Activated naive CD4-positive, alpha-beta T cell treated with anti-CD3 and anti-CD28 coated beads for 36 hours (primary cell): ENCODE results near the gene CCDC88C. TPM values are rescaled to one million over a fixed set of nuclear protein-coding genes. Genes with fewer than 3 reads are reported as not detected.

ENCODE experiments used
- CTCF ChIA-PET: fragments of 350-600 bp; sonication (Branson Sonifier 250); formaldehyde crosslinking; loops from one replicate; lab custom pipeline; 2021; ENCODE audit warnings: antibody characterized with exemption; lab: Charles Lee
- DNase-seq: peaks from one replicate; pipeline ENCODE4 v3.0.0-alpha.2; 2020
- H3K27ac Mint-ChIP-seq: one replicate; pipeline ENCODE4 v1.8.0; 2021; ENCODE audit warnings: mild to moderate bottlenecking, mixed read lengths
- H3K27me3 Mint-ChIP-seq: one replicate; pipeline ENCODE4 v1.8.0; 2021; ENCODE audit warnings: low read depth, mixed read lengths
- H3K36me3 Mint-ChIP-seq: one replicate; pipeline ENCODE4 v1.8.0; 2021; ENCODE audit warnings: low read depth, mixed read lengths
- H3K4me1 Mint-ChIP-seq: one replicate; pipeline ENCODE4 v1.8.0; 2021; ENCODE audit warnings: low read depth, mixed read lengths
- H3K4me3 Mint-ChIP-seq: one replicate; pipeline ENCODE4 v1.8.0; 2021; ENCODE audit warnings: mild to moderate bottlenecking, moderate library complexity, mixed read lengths
- H3K9me3 Mint-ChIP-seq: one replicate; pipeline ENCODE4 v1.8.0; 2021; ENCODE audit warnings: mixed read lengths
- intact Hi-C: fragments of 100-400 bp; cut with micrococcal nuclease; formaldehyde crosslinking; loops from one replicate; pipeline ENCODE4 v1.15.1; 2023
- total RNA-seq, 2 experiments: library from RNA; stranded (reverse); gene quantifications; one replicate each; pipeline ENCODE4 v1.2.3, GENCODE V29; 2021

Gene CCDC88C
- total RNA-seq, 2 experiments from 2014 or later: 76.0 to 83.3 TPM

GRCh38 chr14:91396013-91396660 lies 21.5 kb downstream of the CCDC88C start:
- CTCF ChIA-PET: interaction anchor here (0.7 to 7.2 kb wide), 4 partner anchors 18 to 72 kb away, joined by 3 to 94 read pairs (median 6); partner anchors contain the start of gene CCDC88C
- Mint-ChIP-seq H3K4me3 (peak overlapping the region; percentile 64), H3K9me3 (no peaks in the 10 kb centered on the region), H3K27ac (peak overlapping the region; percentile 87), H3K36me3 (peaks cover 25% of the 10 kb centered on the region), H3K4me1 (peaks cover 93% of the 10 kb centered on the region), H3K27me3 (no peaks in the 10 kb centered on the region)
- peak; percentile 50 for DNase-seq
- intact Hi-C loops: no loop called here

GRCh38 chr14:91395466-91395865 lies 22.2 kb downstream of the CCDC88C start:
- H3K36me3 Mint-ChIP-seq: peaks cover 26% of the 10 kb centered on the region
- CTCF ChIA-PET: interaction anchor here (0.7 to 2.5 kb wide), 3 partner anchors 20 to 72 kb away, joined by 3 to 8 read pairs (median 3); no protein-coding TSS in a partner anchor
- intact Hi-C loops: no loop called here

GRCh38 chr14:91394105-91395081 lies 23.2 kb downstream of the CCDC88C start:
- Mint-ChIP-seq H3K4me1 (peaks cover 96% of the 10 kb centered on the region), H3K27ac (peak overlapping the region; percentile 87), H3K36me3 (peaks cover 24% of the 10 kb centered on the region), H3K27me3 (no peaks in the 10 kb centered on the region), H3K4me3 (no peak overlapping the region), H3K9me3 (no peaks in the 10 kb centered on the region)
- CTCF ChIA-PET: interaction anchor here (0.6 to 1.1 kb wide), 2 partner anchors 29 to 44 kb away, joined by 3 read pairs; no protein-coding TSS in a partner anchor
- intact Hi-C loops: no loop called here
- no peak for DNase-seq

More at GRCh38 chr14:91395466-91395865, 22.2 kb downstream of the CCDC88C start:
- no peaks in the 10 kb centered on the region for H3K27me3 Mint-ChIP-seq
- DNase-seq: no peak
- no peaks in the 10 kb centered on the region for H3K9me3 Mint-ChIP-seq
- peak overlapping the region; percentile 30 for H3K4me3 Mint-ChIP-seq
- H3K4me1 Mint-ChIP-seq: peaks cover 95% of the 10 kb centered on the region
- peak overlapping the region; percentile 87 for H3K27ac Mint-ChIP-seq

GRCh38 chr14:91392623-91393303 lies 24.9 kb downstream of the CCDC88C start:
- H3K27ac Mint-ChIP-seq: peak overlapping the region; percentile 30

GRCh38 chr14:91390165-91390778 lies 27.3 kb downstream of the CCDC88C start:
- Mint-ChIP-seq H3K27ac (peak overlapping the region; percentile 82), H3K4me3 (no peak overlapping the region), H3K27me3 (no peaks in the 10 kb centered on the region), H3K36me3 (peaks cover 11% of the 10 kb centered on the region), H3K4me1 (peaks cover 91% of the 10 kb centered on the region), H3K9me3 (no peaks in the 10 kb centered on the region)
- DNase-seq: peak; percentile 46
- intact Hi-C loops: no loop called here
- CTCF ChIA-PET: interaction anchor here (1.4 to 2.2 kb wide), 2 partner anchors 26 kb away, joined by 8 to 16 read pairs; no protein-coding TSS in a partner anchor

More at GRCh38 chr14:91392623-91393303, 24.9 kb downstream of the CCDC88C start:
- intact Hi-C loops: no loop called here
- peaks cover 26% of the 10 kb centered on the region for H3K36me3 Mint-ChIP-seq
- H3K27me3 Mint-ChIP-seq: no peaks in the 10 kb centered on the region
- H3K4me1 Mint-ChIP-seq: peaks cover 98% of the 10 kb centered on the region
- no peak overlapping the region for H3K4me3 Mint-ChIP-seq
- DNase-seq: no peak
- CTCF ChIA-PET: interaction anchor here (1.6 to 2.2 kb wide), 2 partner anchors 23 to 69 kb away, joined by 6 to 16 read pairs; no protein-coding TSS in a partner anchor
- H3K9me3 Mint-ChIP-seq: no peaks in the 10 kb centered on the region

- Mint-ChIP-seq H3K4me1 (peaks cover 90% of the 10 kb centered on the region), H3K36me3 (peaks cover 7% of the 10 kb centered on the region), H3K9me3 (no peaks in the 10 kb centered on the region), H3K27me3 (no peaks in the 10 kb centered on the region), H3K27ac (peak overlapping the region; percentile 63), H3K4me3 (no peak overlapping the region)
- no peak for DNase-seq
- intact Hi-C loops: loop anchor here (2.0 kb wide), 1 partner anchor 16 kb away; no protein-coding TSS in a partner anchor
- CTCF ChIA-PET: interaction anchor here (1.4 kb wide), 1 partner anchor 27 kb away, joined by 8 read pairs; no protein-coding TSS in a partner anchor
Observed at GRCh38 chr14:91389150-91389549, 28.5 kb downstream of the CCDC88C start.

- CTCF ChIA-PET: interaction anchor here (1.0 to 1.8 kb wide), 3 partner anchors 9 to 65 kb away, joined by 4 to 8 read pairs (median 7); no protein-coding TSS in a partner anchor
- intact Hi-C loops: loop anchor here (1.0 to 2.0 kb wide), 2 partner anchors 10 to 16 kb away; no protein-coding TSS in a partner anchor
- peaks cover 7% of the 10 kb centered on the region for H3K36me3 Mint-ChIP-seq
Observed at GRCh38 chr14:91388551-91388975, 29.1 kb downstream of the CCDC88C start.

GRCh38 chr14:91387951-91388381 lies 29.7 kb downstream of the CCDC88C start:
- DNase-seq: no peak
- H3K4me3 Mint-ChIP-seq: no peak overlapping the region
- H3K4me1 Mint-ChIP-seq: peaks cover 89% of the 10 kb centered on the region
- H3K27ac Mint-ChIP-seq: peak overlapping the region; percentile 63
- H3K9me3 Mint-ChIP-seq: no peaks in the 10 kb centered on the region
- H3K27me3 Mint-ChIP-seq: no peaks in the 10 kb centered on the region
- CTCF ChIA-PET: interaction anchor here (1.0 to 1.8 kb wide), 4 partner anchors 10 to 65 kb away, joined by 3 to 7 read pairs (median 4); partner anchors contain the start of gene CCDC88C
- H3K36me3 Mint-ChIP-seq: peaks cover 7% of the 10 kb centered on the region
- intact Hi-C loops: loop anchor here (1.0 to 2.0 kb wide), 2 partner anchors 10 to 15 kb away; no protein-coding TSS in a partner anchor

More at GRCh38 chr14:91388551-91388975, 29.1 kb downstream of the CCDC88C start:
- Mint-ChIP-seq H3K9me3 (no peaks in the 10 kb centered on the region), H3K27ac (peak overlapping the region; percentile 63), H3K27me3 (no peaks in the 10 kb centered on the region), H3K4me3 (peak overlapping the region; percentile 21), H3K4me1 (peaks cover 89% of the 10 kb centered on the region)
- DNase-seq: peak; percentile 69

GRCh38 chr14:91387169-91387835 lies 30.3 kb downstream of the CCDC88C start:
- Mint-ChIP-seq H3K9me3 (no peaks in the 10 kb centered on the region), H3K27me3 (no peaks in the 10 kb centered on the region), H3K36me3 (peaks cover 7% of the 10 kb centered on the region), H3K4me3 (no peak overlapping the region), H3K4me1 (peaks cover 89% of the 10 kb centered on the region), H3K27ac (no peak overlapping the region)
- intact Hi-C loops: no loop called here
- DNase-seq: no peak
- CTCF ChIA-PET: interaction anchor here (1.0 to 1.8 kb wide), 5 partner anchors 10 to 64 kb away, joined by 3 to 7 read pairs (median 4); partner anchors contain the start of gene CCDC88C

GRCh38 chr14:91385697-91386096 lies 31.9 kb downstream of the CCDC88C start:
- no peak overlapping the region for H3K4me3 Mint-ChIP-seq
- no peaks in the 10 kb centered on the region for H3K27me3 Mint-ChIP-seq
- peaks cover 89% of the 10 kb centered on the region for H3K4me1 Mint-ChIP-seq
- no peaks in the 10 kb centered on the region for H3K9me3 Mint-ChIP-seq
- H3K36me3 Mint-ChIP-seq: peaks cover 9% of the 10 kb centered on the region
- CTCF ChIA-PET: interaction anchor here (0.9 to 1.0 kb wide), 2 partner anchors 12 to 33 kb away, joined by 3 to 4 read pairs; no protein-coding TSS in a partner anchor
- no peak for DNase-seq
- H3K27ac Mint-ChIP-seq: peak overlapping the region; percentile 24
- intact Hi-C loops: no loop called here
